ENCODE results near the gene EPHB1. TPM values are rescaled to one million over a fixed set of nuclear protein-coding genes. Genes with fewer than 3 reads are reported as not detected.

Gene EPHB1
- total RNA-seq, 4 donors from 2014 or later, result 2.6 to 5.3 (median 3.1) TPM; not detected in 1

- no peaks in the 10 kb centered on the region for H3K36me3 ChIP-seq
- peak in 1 of 2 donors; percentile 38 for DNase-seq
- H3K9me3 ChIP-seq, result no peaks in the 10 kb centered on the region
- H3K27me3 ChIP-seq, result no peaks in the 10 kb centered on the region
- intact Hi-C loops (cut with DNase I; ENCODE audit: low total_unique reads), result no loop called here
- H3K27ac ChIP-seq, result no peak overlapping the region
- H3K4me3 ChIP-seq, result no peak overlapping the region
- no peaks in the 10 kb centered on the region for H3K4me1 ChIP-seq
- TF ChIP-seq POLR2A (IDR thresholded peaks at IDR 0.05), result no peak
These were observed 69.6 kb downstream of the EPHB1 start for GRCh38 chr3:134864636-134865035.

DNA sequence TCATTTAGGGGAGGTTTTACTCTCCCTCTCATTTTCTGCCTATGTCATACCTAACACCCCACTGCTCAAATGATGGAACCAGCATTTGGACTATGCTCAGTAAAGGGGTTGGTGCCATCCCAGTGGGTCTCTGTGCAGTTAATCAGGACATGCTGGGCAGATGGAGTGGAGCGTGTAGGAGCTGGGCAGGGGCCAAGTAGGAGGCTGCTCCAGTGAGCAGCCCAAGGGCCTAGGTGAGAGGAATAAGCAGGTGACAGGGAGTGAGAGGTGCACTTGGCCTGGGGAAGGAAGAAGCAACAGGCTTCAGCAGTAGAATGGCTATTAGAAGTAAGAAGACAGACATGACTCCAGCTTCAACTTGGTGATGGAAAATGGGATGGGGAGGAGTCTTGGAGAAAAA lies 72.2 kb downstream of the EPHB1 start:
- H3K4me1 ChIP-seq, result no peaks in the 10 kb centered on the region
- H3K27me3 ChIP-seq, result no peaks in the 10 kb centered on the region
- no peak for DNase-seq
- intact Hi-C loops (cut with DNase I; ENCODE audit: low total_unique reads), result no loop called here
- H3K4me3 ChIP-seq, result no peak overlapping the region
- no peak overlapping the region for H3K27ac ChIP-seq
- no peaks in the 10 kb centered on the region for H3K9me3 ChIP-seq
- no peaks in the 10 kb centered on the region for H3K36me3 ChIP-seq
- TF ChIP-seq CTCF (IDR thresholded peaks at IDR 0.05), result no peak
- no peak for TF ChIP-seq POLR2A (IDR thresholded peaks at IDR 0.05)

DNA sequence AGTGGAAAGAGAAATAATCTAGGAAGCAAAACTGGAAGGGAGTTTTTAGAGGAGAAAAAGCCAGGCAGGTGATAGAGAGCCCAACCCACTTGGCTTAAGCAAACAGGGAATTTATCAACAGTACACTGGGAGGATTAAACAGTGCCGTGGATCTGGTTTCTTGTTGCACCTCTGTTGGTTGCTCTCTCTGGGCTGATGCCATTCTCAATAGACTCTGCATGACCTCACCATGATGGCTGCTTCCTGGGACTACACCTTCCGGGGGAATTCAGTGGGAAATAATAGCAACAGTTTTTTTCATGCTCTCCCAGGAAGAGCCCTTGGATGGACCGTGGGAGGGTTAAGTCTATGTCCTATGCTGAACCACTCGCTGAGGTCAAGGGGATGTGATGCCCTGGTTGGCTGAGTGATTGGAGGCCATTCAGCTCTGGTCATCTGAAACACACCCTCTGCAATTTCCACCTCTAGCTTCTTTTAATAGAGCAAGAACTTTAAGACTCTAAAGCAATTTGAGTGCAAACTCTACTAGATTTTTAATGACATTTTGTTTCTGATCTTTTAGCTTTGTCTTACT lies 74.2 kb downstream of the EPHB1 start:
- Histone ChIP-seq H3K4me3 (no peak overlapping the region), H3K9me3 (no peaks in the 10 kb centered on the region), H3K27ac (no peak overlapping the region), H3K4me1 (no peaks in the 10 kb centered on the region), H3K36me3 (no peaks in the 10 kb centered on the region), H3K27me3 (no peaks in the 10 kb centered on the region)
- DNase-seq, result no peak
- no peak for TF ChIP-seq POLR2A (IDR thresholded peaks at IDR 0.05)
- TF ChIP-seq CTCF (IDR thresholded peaks at IDR 0.05), result no peak
- intact Hi-C loops (cut with DNase I; ENCODE audit: low total_unique reads), result no loop called here

GRCh38 chr3:134871818-134872217 lies 76.8 kb downstream of the EPHB1 start:
- TF ChIP-seq CTCF (IDR thresholded peaks at IDR 0.05) (no peak), POLR2A (IDR thresholded peaks at IDR 0.05) (no peak)
- no peak for DNase-seq
- Histone ChIP-seq H3K9me3 (no peaks in the 10 kb centered on the region), H3K36me3 (no peaks in the 10 kb centered on the region), H3K4me3 (no peak overlapping the region), H3K27ac (no peak overlapping the region), H3K4me1 (no peaks in the 10 kb centered on the region), H3K27me3 (no peaks in the 10 kb centered on the region)
- intact Hi-C loops (cut with DNase I; ENCODE audit: low total_unique reads), result no loop called here

- no peak overlapping the region for H3K4me3 ChIP-seq
- no peak overlapping the region for H3K27ac ChIP-seq
- intact Hi-C loops (cut with DNase I; ENCODE audit: low total_unique reads), result no loop called here
- no peaks in the 10 kb centered on the region for H3K4me1 ChIP-seq
- no peak for DNase-seq
- H3K9me3 ChIP-seq, result no peaks in the 10 kb centered on the region
- H3K36me3 ChIP-seq, result no peaks in the 10 kb centered on the region
- no peaks in the 10 kb centered on the region for H3K27me3 ChIP-seq
- TF ChIP-seq POLR2A (IDR thresholded peaks at IDR 0.05) (no peak), CTCF (IDR thresholded peaks at IDR 0.05) (no peak)
These were observed 77.7 kb downstream of the EPHB1 start for GRCh38 chr3:134872440-134873388.

Measured in uterus (tissue), 4 donors.